HG02885 (cell line): ENCODE data around the gene INPP5K.
"Not testable (repeated sequence)": the region's sequence is repeated elsewhere in the genome, so short reads cannot be mapped to it uniquely, and the experiment has no call there.

ENCODE experiments used
- ATAC-seq: cut with Tn5 transposase; IDR thresholded peaks from one replicate; pipeline ENCODE4 v1.9.1; 2021; ENCODE audit warnings: mild to moderate bottlenecking; ENCODE audit not compliant: unreplicated experiment, poor library complexity

Gene INPP5K

DNA sequence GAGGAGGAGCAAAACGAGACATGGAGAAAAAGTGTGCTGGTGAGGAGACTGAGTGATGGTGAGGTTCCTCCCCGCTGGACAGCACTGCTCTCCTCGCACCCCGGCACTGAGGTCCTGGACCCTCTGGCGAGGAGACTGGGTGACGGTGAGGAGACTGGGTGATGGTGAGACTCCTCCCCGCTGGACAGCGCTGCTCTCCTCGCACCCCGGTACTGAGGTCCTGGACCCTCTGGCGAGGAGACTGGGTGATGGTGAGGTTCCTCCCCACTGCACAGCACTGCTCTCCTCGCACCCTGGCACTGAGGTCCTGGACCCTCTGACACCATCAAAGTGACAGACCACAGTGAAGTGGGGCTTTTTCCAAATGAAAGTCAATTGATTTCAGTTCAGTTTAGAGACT is 35.3 kb upstream of the INPP5K start:
- no peak for ATAC-seq

DNA sequence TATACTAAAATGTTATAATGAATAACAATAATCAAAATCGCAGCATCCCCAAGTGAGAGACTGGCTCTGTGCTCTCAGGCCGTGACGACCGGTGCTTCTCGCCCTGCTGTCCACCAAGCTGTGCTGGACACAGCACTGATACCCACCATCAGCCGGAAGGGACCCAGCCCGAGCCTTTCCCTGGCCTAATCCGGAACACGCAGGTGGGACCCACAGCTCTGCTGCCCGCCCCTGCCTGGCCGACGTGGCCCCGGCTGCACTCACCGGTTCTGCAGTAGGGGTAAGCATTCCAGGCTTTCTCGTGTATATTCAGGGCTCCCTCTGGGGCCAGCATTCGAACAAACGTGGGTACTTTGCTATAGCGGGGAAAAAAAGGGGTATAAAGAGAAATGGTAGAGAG is 31.6 kb upstream of the INPP5K start:
- no peak for ATAC-seq

DNA sequence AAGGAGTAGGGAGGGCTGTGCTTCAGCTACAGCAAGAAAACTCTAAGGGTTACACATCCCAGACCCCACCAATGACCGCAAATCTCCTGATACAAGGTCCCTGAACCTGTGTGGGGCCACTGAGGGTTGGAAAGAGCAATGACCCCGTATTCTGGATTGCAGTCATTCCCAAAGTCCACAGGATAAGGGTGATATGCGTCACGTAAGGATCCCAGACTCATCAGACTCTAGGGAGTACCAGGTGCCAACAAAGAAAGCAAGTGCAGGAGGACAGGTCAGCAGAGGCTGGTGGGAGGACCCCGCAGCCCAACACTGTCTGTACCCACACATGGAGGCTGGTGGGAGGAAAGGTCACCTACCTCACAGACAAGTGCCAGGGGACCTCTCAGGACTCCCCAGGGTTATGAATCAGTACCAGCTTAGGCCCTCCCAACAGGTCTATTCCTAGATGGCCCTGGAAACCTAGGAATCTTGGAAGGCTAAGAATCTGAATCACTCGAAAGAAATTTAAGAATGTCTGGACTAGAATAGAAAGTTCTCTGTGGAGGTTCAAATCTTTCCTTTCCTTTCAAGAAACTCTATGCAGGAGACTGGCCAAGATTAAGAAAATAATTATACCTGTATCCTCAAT is 30.0 kb upstream of the INPP5K start:
- ATAC-seq: no peak

DNA sequence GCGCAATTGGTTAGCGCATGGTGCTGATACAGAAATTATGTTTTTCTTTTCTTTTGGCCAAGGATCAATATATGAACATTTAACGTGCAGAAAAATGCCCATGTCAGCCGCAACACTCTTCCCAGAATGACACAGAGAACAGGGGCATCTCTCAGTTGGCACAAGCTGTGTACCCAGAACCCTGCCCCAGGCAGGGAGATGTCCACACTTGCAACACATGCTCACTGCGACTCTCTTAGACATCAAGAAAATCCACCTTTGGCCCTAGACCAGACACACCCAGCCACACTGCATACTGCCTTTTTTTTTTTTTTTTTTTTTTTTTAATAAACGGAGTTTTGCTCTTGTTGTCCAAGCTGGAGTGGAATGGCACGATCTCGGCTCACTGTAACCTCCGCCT is 29.2 kb upstream of the INPP5K start:
- no peak for ATAC-seq

DNA sequence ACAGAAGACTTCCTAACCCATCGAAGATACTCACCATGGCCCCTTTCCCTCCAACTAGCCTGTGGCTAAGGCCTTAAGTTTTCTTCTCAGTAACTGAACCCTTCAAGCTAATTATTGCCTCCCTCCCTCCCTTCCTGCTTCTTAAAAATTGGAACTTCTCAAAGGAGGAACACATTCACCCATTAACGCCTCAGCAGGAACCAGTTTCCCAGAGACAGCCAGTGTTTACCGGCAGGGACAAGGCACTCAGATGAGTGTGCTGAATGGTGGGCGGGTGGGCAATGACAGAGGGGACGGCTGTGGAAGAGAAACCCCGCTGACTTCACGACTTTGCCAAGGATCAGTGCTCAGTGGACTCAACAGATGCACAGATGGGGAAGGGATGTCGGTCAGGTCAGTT is 25.9 kb upstream of the INPP5K start:
- no peak for ATAC-seq

DNA sequence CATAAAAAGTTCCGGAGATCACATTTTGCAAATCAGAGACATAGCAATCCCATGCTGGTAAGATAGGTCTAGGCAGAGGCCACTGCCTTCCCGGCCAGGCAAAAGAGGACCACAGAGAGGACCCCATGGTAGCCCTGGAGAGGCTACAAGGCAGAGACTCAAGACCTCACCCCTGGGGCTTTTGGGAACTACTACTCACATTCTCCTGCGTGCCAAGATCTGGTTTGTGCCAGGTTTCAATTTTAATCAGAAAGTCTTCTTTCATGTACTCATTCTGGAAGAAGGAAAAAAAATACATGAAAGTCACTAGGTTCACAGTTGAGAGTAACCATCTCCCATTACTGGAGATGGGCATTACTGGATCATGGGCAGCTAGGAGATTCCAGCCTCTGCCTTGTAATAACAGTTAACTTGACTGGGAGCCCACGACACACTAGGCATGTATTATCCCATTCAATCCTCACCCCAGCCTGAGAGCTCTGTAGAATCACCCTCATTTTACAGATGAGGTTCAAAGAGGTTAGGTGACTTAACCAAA is 25.0 kb upstream of the INPP5K start:
- ATAC-seq: no peak

DNA sequence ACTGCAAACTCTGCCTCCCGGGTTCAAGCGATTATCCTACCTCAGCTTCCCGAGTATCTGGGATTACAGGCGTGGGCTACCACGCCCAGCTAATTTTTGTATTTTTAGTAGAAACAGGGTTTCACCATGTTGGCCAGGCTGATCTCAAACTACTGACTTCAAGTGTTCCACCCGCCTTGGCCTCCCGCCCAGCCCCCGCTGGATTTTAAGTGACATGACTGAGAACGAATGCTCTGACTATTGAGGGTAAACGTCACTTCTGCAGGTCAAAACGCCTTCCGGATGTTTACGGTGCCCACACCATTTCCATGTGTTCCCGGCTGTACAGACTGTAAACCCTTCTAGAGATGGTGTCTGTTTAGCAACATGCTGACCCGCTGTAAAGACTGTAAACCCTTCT is 23.4 kb upstream of the INPP5K start:
- ATAC-seq: no peak

DNA sequence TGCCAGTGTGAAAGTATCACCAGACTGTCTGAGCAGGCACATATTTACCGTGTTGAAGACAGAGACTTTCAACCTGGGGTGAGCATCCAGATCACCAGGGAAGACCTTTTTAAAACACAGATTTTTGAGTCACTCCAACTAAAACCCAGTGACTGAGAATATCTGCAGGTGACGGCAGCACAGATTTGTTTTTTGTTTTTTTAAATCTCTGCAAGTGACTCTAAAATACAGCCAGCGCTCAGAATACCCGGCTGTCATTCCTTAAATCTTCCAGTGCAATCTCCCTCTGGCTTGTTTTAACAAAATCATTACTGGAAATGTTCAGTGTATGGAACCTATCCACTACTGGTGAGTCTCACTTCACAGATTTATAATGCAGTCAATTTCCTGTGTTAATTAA is 19.3 kb upstream of the INPP5K start:
- no peak for ATAC-seq

DNA sequence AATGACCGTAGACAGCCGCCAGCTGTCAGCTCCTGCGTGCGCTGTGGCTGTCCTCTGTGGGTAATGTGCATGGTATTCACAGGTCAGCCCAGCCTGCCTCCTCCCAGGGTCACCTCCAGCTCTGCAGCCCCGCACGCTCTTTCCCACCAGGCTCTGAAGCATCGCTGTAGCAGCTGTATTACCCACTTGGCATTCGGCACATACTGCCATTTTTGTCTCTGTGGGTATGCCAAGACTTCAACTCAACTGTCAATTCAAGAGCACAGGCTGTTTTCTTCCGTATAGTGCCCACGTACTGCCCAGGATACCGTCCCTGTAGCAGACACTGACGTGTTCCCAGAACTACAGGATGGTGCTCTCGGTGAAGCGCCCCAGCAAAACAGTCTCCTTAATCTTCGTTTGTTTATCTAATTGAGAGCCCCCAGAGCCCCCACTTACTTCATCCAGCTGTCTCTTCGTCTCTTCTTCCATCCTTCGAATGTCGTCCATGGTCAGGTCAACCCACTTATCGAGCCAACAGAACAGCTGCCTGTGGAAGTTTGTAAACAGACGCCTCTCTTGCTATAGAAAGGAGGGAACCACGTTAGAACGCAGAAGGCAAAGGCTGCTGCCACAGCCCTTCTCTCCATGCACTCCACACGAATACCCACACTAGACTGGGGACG is 17.4 kb upstream of the INPP5K start:
- ATAC-seq: no peak

DNA sequence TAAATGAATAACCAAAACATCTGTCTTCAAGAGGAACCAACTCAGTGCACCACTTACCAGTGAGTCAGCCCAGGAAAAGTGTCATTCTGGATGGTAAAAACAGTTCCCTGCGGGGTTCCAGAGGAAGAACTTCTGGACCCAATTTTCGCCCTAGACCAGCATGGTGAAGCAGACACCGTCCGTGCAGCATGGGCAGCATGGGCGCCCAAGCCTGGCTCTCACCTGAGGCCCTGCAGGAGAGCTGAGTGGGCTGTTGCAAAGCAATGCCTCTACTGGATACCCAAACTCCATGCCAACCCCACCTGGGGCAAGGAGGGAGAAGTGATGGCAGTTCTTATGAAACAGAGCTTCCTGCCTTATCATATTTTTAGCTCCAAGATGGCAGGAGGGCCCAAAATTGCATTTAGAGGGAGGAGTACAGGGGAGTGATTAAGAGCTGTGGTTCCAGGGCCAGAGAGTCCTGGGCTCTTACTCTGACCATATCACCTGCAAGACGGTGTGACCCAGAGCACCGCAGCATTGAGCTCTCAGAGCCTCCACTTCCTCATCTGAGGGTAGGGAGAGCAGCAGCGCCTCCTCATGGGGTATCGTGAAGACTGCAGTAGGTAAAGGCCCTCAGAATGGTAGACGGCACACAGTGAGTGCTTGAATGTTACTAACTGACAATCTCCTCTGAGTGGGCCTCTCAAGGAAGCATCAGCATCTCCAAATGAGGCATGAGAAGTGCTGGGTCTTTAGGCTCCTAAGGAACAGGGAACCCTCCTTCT is 16.6 kb upstream of the INPP5K start:
- no peak for ATAC-seq

DNA sequence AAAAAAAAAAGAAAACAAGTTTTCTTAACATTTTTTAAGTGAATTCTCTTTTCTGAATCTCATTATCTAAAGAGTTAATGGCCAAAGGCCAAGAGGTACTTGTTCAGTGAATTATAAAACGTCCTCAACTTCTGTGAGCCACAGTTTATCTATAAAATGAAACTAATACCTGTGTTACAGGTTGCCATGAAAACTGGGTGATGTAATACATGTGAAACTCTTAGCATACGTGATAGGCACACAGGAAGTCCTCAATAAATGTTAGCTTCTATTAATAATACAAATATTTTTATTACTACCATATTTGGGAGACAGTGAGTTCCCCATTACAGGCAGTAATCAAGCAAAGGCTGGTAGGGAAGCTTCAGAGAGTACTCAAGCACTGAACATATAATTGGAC is 13.5 kb upstream of the INPP5K start:
- ATAC-seq: no peak

DNA sequence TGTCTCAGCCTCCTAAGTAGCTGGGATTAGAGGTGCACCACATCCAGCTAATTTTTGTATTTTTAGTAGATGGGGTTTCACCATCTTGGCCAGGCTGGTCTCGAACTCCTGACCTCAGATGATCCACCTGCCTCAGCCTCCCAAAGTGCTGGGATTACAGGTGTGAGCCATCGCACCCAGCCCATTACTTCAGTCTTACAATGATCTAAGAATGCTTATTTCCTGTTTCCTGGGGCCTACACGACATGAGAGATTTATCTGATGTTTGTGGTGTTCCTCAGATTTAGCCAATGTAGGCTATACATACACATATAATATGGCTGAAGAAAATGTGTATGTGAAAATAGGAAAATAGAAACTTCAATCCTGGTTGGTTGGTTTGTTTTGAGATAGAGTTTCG is 10.5 kb upstream of the INPP5K start:
- ATAC-seq: not testable (repeated sequence)

DNA sequence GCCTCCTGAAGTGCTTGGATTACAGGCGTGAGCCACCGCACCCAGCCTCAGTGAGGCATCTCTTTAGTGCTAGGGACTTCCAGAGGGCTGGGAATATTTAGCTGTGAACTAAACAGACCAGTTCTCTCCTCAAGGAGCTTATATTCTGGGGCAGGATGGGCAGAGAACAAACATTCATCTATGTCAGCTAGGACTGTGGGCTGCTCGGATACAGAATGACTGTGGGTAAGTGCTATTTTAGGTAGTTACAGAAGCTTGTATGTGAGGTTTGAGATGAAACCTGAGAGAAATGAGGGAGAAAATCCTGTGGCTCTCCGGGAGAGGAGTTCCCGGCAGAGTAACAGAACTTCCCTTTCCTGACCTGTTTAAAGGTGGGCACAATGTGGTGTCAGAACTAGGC is 6.2 kb upstream of the INPP5K start:
- no peak for ATAC-seq

DNA sequence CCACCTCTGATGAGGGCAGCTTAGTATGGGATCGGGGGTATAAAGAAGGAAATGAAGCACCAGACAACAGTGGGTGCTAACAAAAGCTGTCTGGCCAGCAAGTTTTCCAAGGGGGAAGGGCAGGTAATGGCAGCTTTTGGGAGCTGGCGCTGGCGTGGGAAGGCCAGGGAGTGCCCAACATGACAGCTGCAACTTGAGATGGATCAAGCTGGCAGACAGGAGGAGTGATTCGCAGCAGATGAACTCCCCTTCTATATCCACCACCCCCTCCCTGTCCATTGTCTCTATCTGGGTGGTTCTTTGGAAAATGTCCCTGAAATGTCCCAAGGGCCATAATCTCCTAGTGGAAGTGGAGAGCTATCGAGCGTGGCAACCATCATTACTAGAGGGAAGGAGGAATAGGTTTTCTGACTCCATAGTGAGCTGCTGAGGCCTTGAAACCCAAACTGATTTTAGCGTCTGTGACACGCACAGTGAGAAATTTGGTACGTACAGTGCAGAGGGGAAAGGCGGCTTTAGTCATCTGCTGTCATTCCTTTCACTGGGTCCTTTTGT is 4.8 kb upstream of the INPP5K start:
- no peak for ATAC-seq

DNA sequence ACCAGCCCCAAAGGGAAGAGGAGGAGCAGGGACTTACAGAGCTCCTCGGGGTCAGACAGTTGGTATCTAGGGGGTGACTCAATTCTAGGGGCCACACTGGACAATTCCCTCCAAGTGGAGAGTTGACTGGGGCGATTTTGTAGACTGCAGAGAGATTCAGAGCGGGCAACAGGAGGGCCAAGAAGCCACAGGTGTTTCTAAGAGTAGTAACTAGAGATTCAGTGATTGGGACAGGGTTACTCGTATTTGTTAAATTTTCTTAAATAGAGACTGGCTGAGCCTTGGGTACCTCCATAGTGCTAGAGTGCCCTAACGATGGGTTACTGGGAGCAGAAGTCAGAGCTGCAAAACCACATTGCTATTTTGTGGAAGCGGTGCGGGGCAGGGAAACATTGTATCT is 3.3 kb upstream of the INPP5K start:
- ATAC-seq: no peak

DNA sequence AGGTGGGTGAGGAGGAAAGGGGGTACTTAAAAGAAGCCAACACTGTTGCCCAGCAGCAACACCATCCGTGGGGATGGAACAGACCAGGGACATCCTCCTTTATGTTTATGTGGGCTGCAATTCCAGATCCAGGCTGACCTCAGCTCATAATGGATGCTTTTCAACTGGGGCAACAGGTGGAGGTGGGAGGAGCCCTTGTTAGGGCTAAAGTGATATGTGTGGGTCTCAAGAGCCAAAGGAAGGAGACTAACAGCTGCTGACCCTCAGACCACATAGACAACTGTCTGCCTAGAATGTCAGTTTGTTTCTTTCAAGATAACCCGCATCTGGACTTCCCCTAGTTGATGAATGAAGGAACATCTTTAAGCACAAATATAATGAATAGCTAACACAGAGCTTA is 2.0 kb upstream of the INPP5K start:
- ATAC-seq: no peak

DNA sequence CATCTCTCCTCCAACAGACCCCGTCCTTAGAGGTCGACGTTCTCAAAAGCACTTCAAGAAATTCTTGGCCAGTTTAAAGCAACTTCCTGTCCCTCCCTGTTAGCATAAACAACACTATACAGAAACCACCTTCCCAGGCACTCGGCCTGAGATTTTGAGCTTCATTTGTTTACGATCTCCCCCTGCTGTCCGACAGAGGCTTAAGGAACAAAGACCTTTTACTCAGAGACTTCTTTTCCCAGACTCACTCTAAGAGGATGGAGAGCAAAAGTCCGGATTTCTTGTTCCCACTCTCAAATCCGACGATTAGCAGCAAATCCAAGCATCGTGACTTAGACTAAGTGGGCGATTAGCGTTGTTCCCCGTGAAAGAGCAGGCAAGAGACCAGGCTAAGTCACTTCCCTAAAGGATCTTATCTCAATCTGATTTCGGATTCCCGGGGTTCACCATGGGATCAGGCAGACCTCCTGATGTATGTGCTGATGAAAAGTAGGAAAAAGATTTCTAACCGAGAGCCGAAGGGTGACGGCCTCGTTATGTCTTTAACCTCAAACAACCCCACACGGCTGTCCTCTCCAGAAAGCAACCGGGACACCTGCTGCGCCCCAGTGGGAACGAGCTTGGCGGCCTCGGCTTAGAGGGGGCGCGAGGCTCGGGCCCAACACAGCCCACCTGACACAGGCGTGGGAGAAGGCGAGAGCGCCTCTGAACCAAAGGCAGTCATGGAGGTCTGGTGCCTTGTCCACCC is 598 bp downstream of the INPP5K start:
- ATAC-seq: no peak

DNA sequence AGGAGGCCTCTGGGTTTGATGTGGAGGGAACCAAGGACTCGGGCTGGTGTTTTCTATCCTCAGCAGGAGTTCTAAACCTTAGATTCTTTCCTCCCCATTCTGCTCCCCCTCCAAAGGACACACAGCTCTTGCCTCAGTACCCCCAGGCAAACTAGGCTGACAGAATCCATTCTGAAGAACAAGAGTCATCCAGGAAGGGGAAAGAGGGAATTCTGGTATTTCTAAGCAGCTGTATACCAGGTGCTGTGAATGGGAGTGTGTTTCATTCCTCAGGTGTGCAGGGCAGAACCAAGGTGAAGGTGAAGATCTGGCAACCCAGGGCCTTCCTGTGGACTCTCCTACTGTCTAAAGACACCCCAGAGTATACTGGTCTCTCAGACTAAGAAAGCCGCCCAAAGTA is 4.1 kb downstream of the INPP5K start:
- no peak for ATAC-seq

DNA sequence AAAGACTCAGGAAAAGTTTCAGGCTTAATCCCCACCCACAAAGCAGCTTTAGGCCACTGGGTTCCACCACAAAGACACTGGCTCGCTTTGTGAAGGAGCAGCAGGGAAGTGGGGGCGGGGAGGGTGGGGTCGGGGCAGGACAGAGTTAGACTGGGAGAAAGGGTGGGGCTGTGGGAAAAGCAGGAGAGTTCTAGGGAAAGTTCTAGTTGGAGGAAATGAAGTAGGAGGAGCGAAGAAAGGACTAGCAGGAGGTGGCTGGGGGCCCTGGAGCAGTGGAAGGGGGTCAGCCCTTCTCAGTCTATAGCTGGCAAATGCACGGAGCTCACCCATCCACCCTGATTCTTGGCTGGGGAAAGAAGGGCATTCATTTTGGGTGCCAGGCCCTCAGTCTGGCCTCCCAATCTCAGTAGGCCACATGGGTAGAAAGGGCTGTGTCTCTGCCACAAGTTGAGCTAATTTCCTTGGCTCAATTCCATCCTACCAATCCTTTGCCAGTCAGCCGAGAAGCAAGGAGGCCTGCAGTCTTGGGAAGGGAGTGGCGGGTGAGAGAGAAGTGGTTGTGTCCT is 4.6 kb downstream of the INPP5K start:
- no peak for ATAC-seq

DNA sequence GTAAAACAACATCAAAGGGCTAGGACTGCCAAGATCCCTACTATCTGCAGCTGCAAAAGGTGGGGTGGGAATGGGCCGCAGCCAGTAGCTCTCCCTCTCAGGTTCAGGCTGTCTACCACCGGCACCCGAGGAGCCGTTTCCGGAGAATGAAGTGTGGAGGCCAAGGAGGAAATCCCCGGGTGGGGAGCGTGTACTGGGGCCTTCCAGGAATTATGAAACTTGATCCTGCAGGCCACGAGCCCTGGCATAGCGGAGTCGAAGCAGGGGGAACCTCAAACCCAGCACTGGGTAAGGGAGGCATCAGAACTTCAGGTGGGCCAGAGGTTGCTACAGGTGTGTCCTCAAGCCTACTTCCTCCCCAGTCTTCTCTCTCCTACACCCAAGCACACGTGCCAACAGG is 5.1 kb downstream of the INPP5K start:
- ATAC-seq: no peak
